HepG2 (cell line): Measurements from ENCODE around the gene P2RX5. TPM values are rescaled to one million over a fixed set of nuclear protein-coding genes. Genes with fewer than 3 reads are reported as not detected.

Source experiments
- ATAC-seq: fragments of 200-7000 bp; cut with Tn5 transposase; 3 replicates; pipeline ENCODE4 v1.9.1; 2020; ENCODE audit warnings: mild to moderate bottlenecking, moderate library complexity
- BruUV-seq: library from RNA; stranded (reverse); fragments of 400-500 nt; replicated peaks from 2 replicates; lab custom pipeline; 2021; lab: Mats Ljungman, UMichigan
- CTCF ChIA-PET: fragments of 300-600 bp; formaldehyde crosslinking; extraction: SDS; loops from one replicate; lab custom pipeline; 2021; ENCODE audit warnings: low total read pairs, inconsistent platforms, low intra/inter-chr PET ratio; lab: Yijun Ruan, JAX
- POLR2A ChIA-PET: fragments of 350-600 bp; sonication (Branson Sonifier 250); formaldehyde crosslinking; loops from one replicate; lab custom pipeline; 2020; ENCODE audit warnings: antibody characterized with exemption, inconsistent platforms; lab: Yijun Ruan, JAX
- DNase-seq: peaks from one replicate; pipeline ENCODE4 v3.0.0-alpha.2; 2015; ENCODE audit warnings: low spot score
- FAIRE-seq: peaks from 3 replicates; lab custom pipeline; 2011; peaks lifted over from hg19 to GRCh38; lab: Jason Lieb, UNC
- H2AFZ ChIP-seq: one replicate; pipeline ENCODE4 v1.6.1; 2011; ENCODE audit warnings: low read length, inconsistent platforms
- H3K27ac ChIP-seq: fragments of 300-600 bp; 3 replicates; pipeline ENCODE4 v1.8.0; 2011; ENCODE audit warnings: mixed run types, mild to moderate bottlenecking, mixed read lengths, low read length, inconsistent platforms; ENCODE audit not compliant: insufficient read depth; ENCODE audit errors: extremely low read length
- H3K27me3 ChIP-seq, 2 experiments: fragments of 200-600 bp in 1 of 2; 2 replicates in 1 of 2; 3 replicates in 1 of 2; pipeline versions ENCODE4 v1.6.0 to v1.8.0; 2011; ENCODE audit warnings: low read length in 2 of 2, mild to moderate bottlenecking in 2 of 2, moderate library complexity in 2 of 2, inconsistent platforms in 1 of 2; ENCODE audit not compliant: insufficient read depth in 2 of 2, control insufficient read depth in 1 of 2
- H3K36me3 ChIP-seq, 2 experiments: fragments of 200-600 bp in 1 of 2; replicated peaks in 1 of 2; 2 replicates in 1 of 2; 3 replicates in 1 of 2; pipeline versions ENCODE4 v1.5.1 to v1.8.0; 2011; ENCODE audit warnings: low read length in 2 of 2, inconsistent platforms in 1 of 2; ENCODE audit not compliant: insufficient read depth in 2 of 2, control insufficient read depth in 1 of 2
- H3K4me1 ChIP-seq: 2 replicates; pipeline ENCODE4 v1.5.1; 2012; ENCODE audit warnings: low read length, inconsistent platforms; ENCODE audit not compliant: insufficient read depth
- H3K4me2 ChIP-seq: 2 replicates; pipeline ENCODE4 v1.6.0; 2011; ENCODE audit warnings: low read depth, low read length, inconsistent platforms
- H3K4me3 ChIP-seq, 3 experiments: fragments of 200-600 bp in 1 of 3; sonication (generic), shearing (Covaris generic) in 1 of 3; replicated peaks in 1 of 3; 2 replicates each; pipeline ENCODE4 v1.5.1; 2011 to 2016; ENCODE audit warnings: low read length in 3 of 3, inconsistent platforms in 2 of 3, low read depth in 2 of 3, mild to moderate bottlenecking in 2 of 3, control low read depth in 1 of 3, mixed read lengths in 1 of 3; ENCODE audit not compliant: insufficient read depth in 1 of 3
- H3K79me2 ChIP-seq: one replicate; pipeline ENCODE4 v1.6.1; 2011; ENCODE audit warnings: low read length, inconsistent platforms; ENCODE audit not compliant: insufficient read depth
- H3K9ac ChIP-seq: 2 replicates; pipeline ENCODE4 v1.6.0; 2011; ENCODE audit warnings: mild to moderate bottlenecking, low read depth, low read length, inconsistent platforms; ENCODE audit not compliant: insufficient read depth
- H3K9me3 ChIP-seq: 2 replicates; pipeline ENCODE4 v1.5.1; 2012; ENCODE audit warnings: mild to moderate bottlenecking, low read length
- H4K20me1 ChIP-seq: 2 replicates; pipeline ENCODE4 v1.6.0; 2011; ENCODE audit warnings: inconsistent platforms, mild to moderate bottlenecking, low read length, moderate library complexity; ENCODE audit not compliant: insufficient read depth
- DMAP1 ChIP-seq: IDR thresholded peaks from 2 replicates; pipeline ENCODE4 v1.6.1; 2016
- FOXO1 ChIP-seq: sonication (generic); formaldehyde crosslinking; IDR thresholded peaks from 2 replicates; pipeline ENCODE4 v1.4.0; 2020; ENCODE audit warnings: missing genetic modification reagents
- HOXA9 ChIP-seq: sonication (generic); formaldehyde crosslinking; IDR thresholded peaks from 2 replicates; pipeline ENCODE4 v1.8.1; 2022; ENCODE audit warnings: missing genetic modification reagents, mild to moderate bottlenecking, moderate library complexity, borderline replicate concordance
- MAZ ChIP-seq, 2 experiments: sonication (generic) in 1 of 2; formaldehyde crosslinking in 1 of 2; IDR thresholded peaks; 2 replicates each; pipeline versions ENCODE4 v1.5.0 to v1.6.1; 2012 to 2020; ENCODE audit warnings: low read depth in 2 of 2, mild to moderate bottlenecking in 2 of 2, borderline replicate concordance in 1 of 2, improper control_type of control experiment in 1 of 2, low read length in 1 of 2, missing genetic modification reagents in 1 of 2, moderate library complexity in 1 of 2
- NBN ChIP-seq: fragments of 450-650 bp; conservative IDR thresholded peaks from 2 replicates; pipeline ENCODE4 v1.6.1; 2017
- SMAD3 ChIP-seq: sonication (generic); formaldehyde crosslinking; IDR thresholded peaks from 2 replicates; pipeline ENCODE4 v1.4.0; 2020; ENCODE audit warnings: missing genetic modification reagents
- ZNF329 ChIP-seq: sonication (generic); formaldehyde crosslinking; IDR thresholded peaks from 2 replicates; pipeline ENCODE4 v1.9.0; 2021; ENCODE audit warnings: low read depth, mild to moderate bottlenecking, missing genetic modification reagents
- ZNF549 ChIP-seq: sonication (generic); formaldehyde crosslinking; IDR thresholded peaks from 2 replicates; pipeline ENCODE4 v1.5.0; 2020; ENCODE audit warnings: missing genetic modification reagents
- WGBS: methylation state at CpG from one replicate; pipeline ENCODE4 v1.1.6; 2017; ENCODE audit warnings: low lambda C conversion rate; 5-methylcytosine and 5-hydroxymethylcytosine counted together
- in situ Hi-C: cut with HindIII; loops from 2 replicates; pipeline ENCODE4 v1.10.0; 2017; ENCODE audit warnings: low pct_unique_long_range_greater_than_20kb; ENCODE audit not compliant: extremely low pct_ligation_motif_present
- intact Hi-C: fragments of 100-400 bp; cut with micrococcal nuclease; formaldehyde crosslinking; loops from one replicate; pipeline ENCODE4 v1.10.0; 2022; ENCODE audit not compliant: unreplicated experiment
- polyA plus RNA-seq, 8 experiments: library from polyadenylated mRNA; depleted of rRNA in 3 of 8; stranded (reverse) in 7 of 8; unstranded in 1 of 8; fragments of >200 nt; fragmentation: Illumina TruSeq in 4 of 8; extraction: Trizol in 4 of 8; gene quantifications; 2 replicates each; pipeline versions ENCODE4 v1.2.1 to v1.2.3, GENCODE V29; 2011 to 2016; ENCODE audit warnings: low read depth in 4 of 8, missing spikeins in 1 of 8, mixed read lengths in 1 of 8; ENCODE audit not compliant: insufficient read depth in 1 of 8
- total RNA-seq, 5 experiments: library from RNA; depleted of rRNA; stranded (reverse); fragments of >200 nt; fragmentation: Illumina TruSeq; extraction: Trizol; gene quantifications; 2 replicates each; pipeline ENCODE4 v1.2.3, GENCODE V29; 2016; ENCODE audit warnings: low read depth in 1 of 5
- TF ChIP-seq, protein P1 (sequence below): sonication (generic); formaldehyde crosslinking; conservative IDR thresholded peaks from 2 replicates; pipeline ENCODE4 v1.4.0; 2020; ENCODE audit warnings: missing genetic modification reagents
- TF ChIP-seq, protein P2 (sequence below): sonication (generic); formaldehyde crosslinking; IDR thresholded peaks from 2 replicates; pipeline ENCODE4 v1.5.0; 2020; ENCODE audit warnings: mild to moderate bottlenecking, missing genetic modification reagents
- TF ChIP-seq, protein P3 (sequence below): IDR thresholded peaks from 2 replicates; pipeline ENCODE4 v1.6.1; 2016; ENCODE audit warnings: low read depth

The P2RX5 gene
- total and polyA plus RNA-seq, 2 of the 13 experiments (the other 11 are each of a cell fraction or from before 2014, with no cell fraction given) = 0.95 to 1.7 TPM

DNA sequence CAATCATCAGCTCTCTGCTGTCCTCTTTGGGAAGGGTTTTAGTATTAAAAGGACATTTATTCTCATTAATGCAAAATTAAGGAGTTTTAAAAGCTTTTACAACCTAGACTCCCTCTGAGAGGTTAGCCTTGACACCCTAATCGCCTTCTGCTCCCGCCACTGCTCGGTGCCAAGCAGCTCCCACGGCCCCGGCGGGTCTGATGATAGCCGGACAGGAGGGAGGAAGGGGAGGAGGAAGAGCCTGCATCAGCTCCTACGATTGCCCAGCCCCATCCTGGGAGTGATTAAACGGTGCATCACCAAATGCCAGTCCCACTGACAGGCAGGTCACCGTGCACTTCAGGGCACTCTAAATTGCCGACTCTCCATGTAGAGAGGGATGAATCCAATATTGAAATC, 68.2 kb downstream of the P2RX5 start:
- H3K4me3 ChIP-seq = no peak overlapping the region
- H3K79me2 ChIP-seq = peaks cover 16% of the 10 kb centered on the region
- no peaks in the 10 kb centered on the region for H3K9me3 ChIP-seq
- H3K4me2 ChIP-seq = no peak overlapping the region
- no TSS peak for BruUV-seq
- FAIRE-seq = no peak
- DNase-seq = no peak
- H3K9ac ChIP-seq = no peak overlapping the region
- H3K27me3 ChIP-seq = no peaks in the 10 kb centered on the region
- ChIA-PET CTCF (no interaction called here), POLR2A (interaction anchor here (2.4 kb wide), 1 partner anchor 8 kb away, joined by 11 read pairs; the partner anchor contains the start of genes CTNS and SHPK)
- peaks cover 9% of the 10 kb centered on the region; the same call in 1 of the 2 replicates for H3K4me1 ChIP-seq
- in situ Hi-C loops = no loop called here
- peaks cover 33 to 74% of the 10 kb centered on the region in 2 experiments for H3K36me3 ChIP-seq
- H2AFZ ChIP-seq = no peak overlapping the region
- no peak for TF ChIP-seq ZNF549
- TF ChIP-seq, protein P1, sequence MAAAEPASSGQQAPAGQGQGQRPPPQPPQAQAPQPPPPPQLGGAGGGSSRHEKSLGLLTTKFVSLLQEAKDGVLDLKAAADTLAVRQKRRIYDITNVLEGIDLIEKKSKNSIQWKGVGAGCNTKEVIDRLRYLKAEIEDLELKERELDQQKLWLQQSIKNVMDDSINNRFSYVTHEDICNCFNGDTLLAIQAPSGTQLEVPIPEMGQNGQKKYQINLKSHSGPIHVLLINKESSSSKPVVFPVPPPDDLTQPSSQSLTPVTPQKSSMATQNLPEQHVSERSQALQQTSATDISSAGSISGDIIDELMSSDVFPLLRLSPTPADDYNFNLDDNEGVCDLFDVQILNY (CRISPR knock-in tag) = no peak
- TF ChIP-seq MAZ (IDR thresholded peaks at IDR 0.05; ENCODE audit: borderline replicate concordance, low read depth, low read length) = no peak
- TF ChIP-seq MAZ (CRISPR knock-in tag; IDR thresholded peaks at IDR 0.05; ENCODE audit: low read depth) = no peak
- intact Hi-C loops = no loop called here
- no peak for ATAC-seq
- no peak overlapping the region for H3K27ac ChIP-seq
- peaks cover 12% of the 10 kb centered on the region for H4K20me1 ChIP-seq
- 92% methylated on average over 10 of the region's 11 CpGs for WGBS

DNA sequence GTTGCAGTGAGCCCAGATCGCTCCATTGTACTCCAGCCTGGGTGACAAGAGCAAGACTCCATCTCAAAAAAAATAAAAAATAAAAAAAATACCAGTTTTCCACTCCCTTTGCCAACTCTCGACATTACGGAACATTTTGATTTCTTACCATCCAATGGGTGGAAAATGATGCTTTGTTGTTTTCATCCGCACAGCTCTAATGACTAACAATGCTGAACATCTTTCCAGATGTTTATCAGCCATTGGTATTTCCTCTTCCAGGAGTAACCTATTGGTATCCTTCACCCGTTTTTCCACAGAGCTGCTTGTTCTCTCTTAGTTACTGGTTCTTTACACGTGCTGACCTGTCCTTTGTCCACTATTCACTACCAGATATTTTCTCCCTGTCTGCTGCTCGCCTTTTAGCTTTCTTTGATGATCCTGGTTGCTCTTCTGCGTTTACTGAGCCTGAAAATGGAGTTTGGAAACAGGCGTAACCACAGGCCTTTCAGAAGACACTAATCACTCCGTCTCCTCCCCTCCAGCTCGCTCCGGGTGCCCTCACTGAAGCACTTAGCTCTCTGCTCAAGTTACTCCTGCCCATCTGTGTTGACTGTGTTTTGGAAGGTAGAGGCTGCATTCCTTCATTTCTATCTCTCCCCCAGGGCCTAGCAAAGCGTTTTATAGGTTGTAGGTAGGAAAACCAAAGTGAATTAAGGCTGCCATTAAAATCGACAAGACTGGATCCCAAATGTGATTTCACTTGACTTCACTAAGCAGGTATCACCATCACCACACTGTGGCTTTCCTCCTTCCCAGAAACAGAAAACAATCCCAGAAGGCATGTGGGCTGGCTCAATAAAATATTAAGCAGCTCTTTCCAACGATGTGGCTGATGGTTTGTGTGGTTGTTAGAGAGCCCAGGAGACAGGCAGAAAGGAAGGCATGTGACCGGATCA, 68.9 kb downstream of the P2RX5 start:
- Histone ChIP-seq H3K9ac (no peak overlapping the region), H3K27ac (no peak overlapping the region), H3K4me3 (no peak overlapping the region), H2AFZ (no peak overlapping the region), H3K4me2 (no peak overlapping the region), H3K36me3 (peaks cover 37 to 74% of the 10 kb centered on the region in 2 experiments), H4K20me1 (peaks cover 6% of the 10 kb centered on the region), H3K27me3 (no peaks in the 10 kb centered on the region), H3K79me2 (peaks cover 10% of the 10 kb centered on the region), H3K4me1 (0 out of 2 replicates have a peak, but pooled peaks cover 3% of the 10 kb centered on the region), H3K9me3 (no peaks in the 10 kb centered on the region)
- ChIA-PET CTCF (no interaction called here), POLR2A (interaction anchor here (2.4 kb wide), 1 partner anchor 9 kb away, joined by 11 read pairs; the partner anchor contains the start of genes CTNS and SHPK)
- in situ Hi-C loops (no loop called here), intact Hi-C loops (no loop called here)
- BruUV-seq = TSS peak; percentile 27
- DNase-seq (no peak), FAIRE-seq (no peak), ATAC-seq (no peak)
- 86% methylated on average over 16 of the region's 16 CpGs for WGBS
- TF ChIP-seq SMAD3 (CRISPR knock-in tag) (no peak), NBN (no peak), FOXO1 (CRISPR knock-in tag) (no peak), ZNF329 (CRISPR knock-in tag) (no peak), DMAP1 (CRISPR knock-in tag) (no peak), HOXA9 (CRISPR knock-in tag) (no peak)
- TF ChIP-seq, protein P2, sequence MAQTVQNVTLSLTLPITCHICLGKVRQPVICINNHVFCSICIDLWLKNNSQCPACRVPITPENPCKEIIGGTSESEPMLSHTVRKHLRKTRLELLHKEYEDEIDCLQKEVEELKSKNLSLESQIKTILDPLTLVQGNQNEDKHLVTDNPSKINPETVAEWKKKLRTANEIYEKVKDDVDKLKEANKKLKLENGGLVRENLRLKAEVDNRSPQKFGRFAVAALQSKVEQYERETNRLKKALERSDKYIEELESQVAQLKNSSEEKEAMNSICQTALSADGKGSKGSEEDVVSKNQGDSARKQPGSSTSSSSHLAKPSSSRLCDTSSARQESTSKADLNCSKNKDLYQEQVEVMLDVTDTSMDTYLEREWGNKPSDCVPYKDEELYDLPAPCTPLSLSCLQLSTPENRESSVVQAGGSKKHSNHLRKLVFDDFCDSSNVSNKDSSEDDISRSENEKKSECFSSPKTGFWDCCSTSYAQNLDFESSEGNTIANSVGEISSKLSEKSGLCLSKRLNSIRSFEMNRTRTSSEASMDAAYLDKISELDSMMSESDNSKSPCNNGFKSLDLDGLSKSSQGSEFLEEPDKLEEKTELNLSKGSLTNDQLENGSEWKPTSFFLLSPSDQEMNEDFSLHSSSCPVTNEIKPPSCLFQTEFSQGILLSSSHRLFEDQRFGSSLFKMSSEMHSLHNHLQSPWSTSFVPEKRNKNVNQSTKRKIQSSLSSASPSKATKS (CRISPR knock-in tag) = no peak
- TF ChIP-seq, protein P3, sequence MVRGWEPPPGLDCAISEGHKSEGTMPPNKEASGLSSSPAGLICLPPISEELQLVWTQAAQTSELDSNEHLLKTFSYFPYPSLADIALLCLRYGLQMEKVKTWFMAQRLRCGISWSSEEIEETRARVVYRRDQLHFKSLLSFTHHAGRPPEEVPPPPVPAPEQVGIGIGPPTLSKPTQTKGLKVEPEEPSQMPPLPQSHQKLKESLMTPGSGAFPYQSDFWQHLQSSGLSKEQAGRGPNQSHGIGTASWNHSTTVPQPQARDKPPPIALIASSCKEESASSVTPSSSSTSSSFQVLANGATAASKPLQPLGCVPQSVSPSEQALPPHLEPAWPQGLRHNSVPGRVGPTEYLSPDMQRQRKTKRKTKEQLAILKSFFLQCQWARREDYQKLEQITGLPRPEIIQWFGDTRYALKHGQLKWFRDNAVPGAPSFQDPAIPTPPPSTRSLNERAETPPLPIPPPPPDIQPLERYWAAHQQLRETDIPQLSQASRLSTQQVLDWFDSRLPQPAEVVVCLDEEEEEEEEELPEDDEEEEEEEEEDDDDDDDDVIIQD (CRISPR knock-in tag) = no peak
